Activated CD4-positive, alpha-beta T cell treated with anti-CD3 and anti-CD28 coated beads for 24 hours (primary cell): ENCODE results near the gene HOXD3.

Experiments used
- DNase-seq, 2 donors: peaks; one replicate each; pipeline ENCODE4 v3.0.0-alpha.2; 2020; ENCODE audit warnings: low read depth in 2 of 2

The HOXD3 gene

GRCh38 chr2:176177580-176178037, 20.5 kb downstream of the HOXD3 start:
- DNase-seq = no peak

GRCh38 chr2:176178038-176178756, 21.1 kb downstream of the HOXD3 start:
- no peak for DNase-seq

GRCh38 chr2:176178757-176179295, 21.7 kb downstream of the HOXD3 start:
- DNase-seq = no peak

- no peak for DNase-seq
These were observed 24.4 kb downstream of the HOXD3 start for GRCh38 chr2:176181551-176181950.

GRCh38 chr2:176182671-176183070, 25.6 kb downstream of the HOXD3 start:
- no peak for DNase-seq

GRCh38 chr2:176184749-176185148, 27.6 kb downstream of the HOXD3 start:
- DNase-seq = no peak

- DNase-seq = no peak
These were observed 28.9 kb downstream of the HOXD3 start for GRCh38 chr2:176186024-176186423.

- DNase-seq = no peak
These were observed 30.2 kb downstream of the HOXD3 start for GRCh38 chr2:176187200-176187898.

- no peak for DNase-seq
These were observed 31.0 kb downstream of the HOXD3 start, which contains the start of gene HOXD1 for GRCh38 chr2:176187899-176188773. HOXD1 (plus strand) TSS chr2:176188668; CDS start chr2:176188802, 134 bp downstream.

GRCh38 chr2:176188774-176189680, 31.9 kb downstream of the HOXD3 start:
- DNase-seq = no peak

GRCh38 chr2:176189681-176190641, 32.9 kb downstream of the HOXD3 start:
- no peak for DNase-seq

- no peak for DNase-seq
These were observed 35.2 kb downstream of the HOXD3 start for GRCh38 chr2:176192351-176192750.

GRCh38 chr2:176193048-176193447, 35.9 kb downstream of the HOXD3 start:
- DNase-seq = no peak

- no peak for DNase-seq
These were observed 42.8 kb downstream of the HOXD3 start for GRCh38 chr2:176199902-176200301.

GRCh38 chr2:176200971-176201370, 43.9 kb downstream of the HOXD3 start:
- DNase-seq = no peak

GRCh38 chr2:176202491-176202890, 45.4 kb downstream of the HOXD3 start:
- no peak for DNase-seq

- no peak for DNase-seq
These were observed 48.0 kb downstream of the HOXD3 start for GRCh38 chr2:176205126-176205525.

- no peak for DNase-seq
These were observed 49.0 kb downstream of the HOXD3 start for GRCh38 chr2:176206136-176206535.

- DNase-seq = no peak
These were observed 49.6 kb downstream of the HOXD3 start for GRCh38 chr2:176206682-176207081.

- no peak for DNase-seq
These were observed 54.0 kb downstream of the HOXD3 start for GRCh38 chr2:176211110-176211509.
